AG04449 (cell line): ENCODE data around the gene RABGAP1.

ENCODE experiments used
- CTCF ChIA-PET: fragments of 350-600 bp; formaldehyde crosslinking; extraction: SDS; loops from one replicate; lab custom pipeline; 2021; ENCODE audit warnings: antibody characterized with exemption; lab: Yijun Ruan, JAX
- POLR2A ChIA-PET: fragments of 400-600, 350-600 bp; formaldehyde crosslinking; extraction: SDS; loops from one replicate; lab custom pipeline; 2020; ENCODE audit warnings: antibody characterized with exemption, inconsistent platforms; lab: Yijun Ruan, JAX
- DNase-seq: peaks from one replicate; pipeline ENCODE4 v3.0.0-alpha.2; 2010; ENCODE audit warnings: low read depth, low spot score
- H3K4me3 ChIP-seq: 2 replicates; pipeline ENCODE4 v1.5.1; 2011; ENCODE audit warnings: low read depth, mild to moderate bottlenecking, control low read depth, low read length
- CTCF ChIP-seq: IDR thresholded peaks from one replicate; pipeline ENCODE4 v1.5.1; 2011; ENCODE audit warnings: mild to moderate bottlenecking, moderate library complexity, low read length, control low read depth, inconsistent platforms; ENCODE audit not compliant: insufficient read depth; ENCODE audit errors: missing control alignments

The RABGAP1 gene

GRCh38 chr9:122912671-122912963 is 28.2 kb upstream of the RABGAP1 start:
- POLR2A ChIA-PET = interaction anchor here (0.6 to 2.2 kb wide), 7 partner anchors 9 to 138 kb away, joined by 3 to 15 read pairs (median 4); partner anchors contain the start of genes RABGAP1 and ZBTB26
- DNase-seq = no peak
- CTCF ChIA-PET = interaction anchor here (1.1 to 2.6 kb wide), 4 partner anchors 9 to 437 kb away, joined by 3 to 8 read pairs (median 5); no protein-coding TSS in a partner anchor
- no peak for TF ChIP-seq CTCF
- H3K4me3 ChIP-seq = peak overlapping the region; percentile 85

GRCh38 chr9:122912964-122913673 is 27.7 kb upstream of the RABGAP1 start, which contains the start of gene ZBTB6:
Gene ZBTB6, minus strand, starts transcription at chr9:122913323. Its CDS starts 1,251 bp downstream, at chr9:122912072.
- TF ChIP-seq CTCF = no peak
- DNase-seq = peak; percentile 16
- POLR2A ChIA-PET = interaction anchor here (0.6 to 2.2 kb wide), 7 partner anchors 9 to 137 kb away, joined by 3 to 15 read pairs (median 4); partner anchors contain the start of genes RABGAP1 and ZBTB26
- H3K4me3 ChIP-seq = peak within 1 kb of the TSS; percentile 85
- CTCF ChIA-PET = interaction anchor here (1.1 to 2.6 kb wide), 4 partner anchors 9 to 437 kb away, joined by 3 to 8 read pairs (median 5); no protein-coding TSS in a partner anchor

DNA sequence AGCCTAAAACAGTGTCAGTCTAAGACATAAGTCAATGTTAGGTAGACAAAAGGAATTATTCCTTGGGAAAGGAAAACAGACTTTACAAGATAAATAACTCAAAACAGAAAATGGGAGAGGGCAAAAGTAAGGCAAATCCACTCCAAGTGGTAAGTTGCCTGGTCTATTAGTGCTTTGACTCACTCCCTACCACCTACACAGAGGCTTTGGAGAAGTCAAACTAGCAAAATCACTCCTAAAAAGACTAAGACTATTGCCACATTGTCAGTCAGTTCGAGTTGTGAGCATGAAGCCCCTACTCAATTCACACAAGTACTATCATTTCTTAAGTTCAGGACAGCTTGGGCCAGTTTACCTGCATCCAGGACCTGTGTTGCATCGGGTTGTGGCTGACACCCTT is 22.5 kb upstream of the RABGAP1 start:
- DNase-seq = no peak
- no peak overlapping the region for H3K4me3 ChIP-seq
- ChIA-PET CTCF (no interaction called here), POLR2A (no interaction called here)
- TF ChIP-seq CTCF = no peak

DNA sequence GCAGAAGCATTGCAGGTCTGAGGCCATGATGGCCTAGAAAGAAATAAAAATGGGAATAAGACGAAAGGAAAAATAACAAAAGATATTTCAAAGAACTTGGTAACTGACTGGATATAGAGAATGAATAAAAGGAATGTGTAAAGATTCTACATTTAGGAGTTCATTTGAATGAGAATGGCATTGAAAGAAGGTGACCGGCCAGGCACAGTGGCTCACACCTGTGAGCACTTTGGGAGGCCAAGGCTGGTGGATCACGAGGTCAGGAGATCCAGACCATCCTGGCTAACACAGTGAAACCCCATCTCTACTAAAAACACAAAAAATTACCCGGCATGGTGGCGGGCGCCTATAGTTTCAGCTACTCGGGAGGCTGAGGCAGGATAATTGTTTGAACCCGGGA is 18.1 kb upstream of the RABGAP1 start:
- POLR2A ChIA-PET = interaction anchor here (1.6 kb wide), 1 partner anchor 10 kb away, joined by 4 read pairs; the partner anchor contains the start of gene ZBTB6
- no peak overlapping the region for H3K4me3 ChIP-seq
- TF ChIP-seq CTCF = no peak
- CTCF ChIA-PET = no interaction called here
- no peak for DNase-seq

- DNase-seq = no peak
- ChIA-PET POLR2A (interaction anchor here (1.8 kb wide), 1 partner anchor 11 kb away, joined by 4 read pairs; the partner anchor contains the start of gene ZBTB6), CTCF (interaction anchor here (0.6 kb wide), 1 partner anchor 801 kb away, joined by 3 read pairs; no protein-coding TSS in a partner anchor)
- TF ChIP-seq CTCF = no peak
- H3K4me3 ChIP-seq = no peak overlapping the region
These were observed 16.9 kb upstream of the RABGAP1 start for GRCh38 chr9:122923947-122924346.

DNA sequence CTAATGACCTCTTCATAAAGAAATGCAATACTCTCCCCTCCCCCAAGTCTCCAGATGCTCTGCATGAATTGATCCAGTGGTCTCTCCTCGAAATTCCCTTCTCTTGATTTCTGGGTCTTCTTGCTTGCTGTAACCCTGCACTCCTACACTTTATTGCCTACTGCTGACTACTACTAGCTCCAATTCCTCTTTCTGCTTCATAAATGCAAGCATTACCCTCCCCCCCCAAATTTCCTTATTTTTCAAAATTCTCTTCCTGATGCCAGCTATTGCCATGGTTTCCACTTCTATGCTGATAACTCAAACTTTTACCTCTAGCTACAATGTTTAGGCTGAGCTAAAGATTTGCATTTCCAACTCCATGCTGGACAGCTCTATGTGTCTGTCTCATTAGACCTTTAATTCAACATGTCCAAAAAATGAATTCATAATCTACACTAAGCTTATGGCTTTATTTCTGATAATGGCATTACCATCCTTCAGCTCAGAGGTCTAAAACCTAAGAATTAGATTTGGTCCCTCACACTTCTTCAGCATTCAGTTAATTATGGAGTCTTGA is 10.9 kb upstream of the RABGAP1 start:
- CTCF ChIA-PET = interaction anchor here (0.9 kb wide), 1 partner anchor 14 kb away, joined by 4 read pairs; no protein-coding TSS in a partner anchor
- POLR2A ChIA-PET = interaction anchor here (1.3 to 3.2 kb wide), 2 partner anchors 17 to 25 kb away, joined by 6 to 15 read pairs; partner anchors contain the start of genes RC3H2 and ZBTB6
- H3K4me3 ChIP-seq = no peak overlapping the region; the same call in 1 of the 2 replicates
- TF ChIP-seq CTCF = no peak
- no peak for DNase-seq
